Neural cell (in vitro differentiated cells): ENCODE data around the gene ALDH1B1. TPM values are rescaled to one million over a fixed set of nuclear protein-coding genes. Genes with fewer than 3 reads are reported as not detected.

Experiments used
- H2AFZ ChIP-seq: fragments of 200-600, 300-800 bp; sonication (generic), shearing (Covaris generic); 2 replicates; pipeline ENCODE4 v1.6.0; 2014; ENCODE audit warnings: low read depth, mild to moderate bottlenecking, antibody characterized with exemption, low read length, moderate library complexity
- H3F3A ChIP-seq: fragments of 200-600 bp; shearing (Covaris generic); 2 replicates; pipeline ENCODE4 v1.6.1; 2016; ENCODE audit warnings: mild to moderate bottlenecking, moderate library complexity, mixed read lengths, antibody characterized with exemption, low read length; ENCODE audit not compliant: insufficient read depth, poor library complexity, severe bottlenecking
- H3K27ac ChIP-seq: fragments of 200-600, 300-800 bp; sonication (generic), shearing (Covaris generic); 2 replicates; pipeline ENCODE4 v1.5.1; 2014; ENCODE audit warnings: mild to moderate bottlenecking, low read length, moderate library complexity
- H3K27me3 ChIP-seq: fragments of 300-800, 200-600 bp; sonication (generic), shearing (Covaris generic); 2 replicates; pipeline ENCODE4 v1.6.0; 2014; ENCODE audit warnings: mild to moderate bottlenecking, low read depth, low read length, moderate library complexity; ENCODE audit not compliant: insufficient read depth
- H3K36me3 ChIP-seq: fragments of 300-800, 200-600 bp; sonication (generic), shearing (Covaris generic); 2 replicates; pipeline ENCODE4 v1.5.1; 2014; ENCODE audit warnings: mild to moderate bottlenecking, antibody characterized with exemption, low read length, moderate library complexity; ENCODE audit not compliant: insufficient read depth
- H3K4me2 ChIP-seq: fragments of 300-800, 200-600 bp; sonication (generic), shearing (Covaris generic); 2 replicates; pipeline ENCODE4 v1.6.0; 2014; ENCODE audit warnings: mild to moderate bottlenecking, low read length
- H3K4me3 ChIP-seq: fragments of 300-800, 200-600 bp; sonication (generic), shearing (Covaris generic); 2 replicates; pipeline ENCODE4 v1.5.1; 2014; ENCODE audit warnings: mild to moderate bottlenecking, low read length, moderate library complexity
- H3K79me2 ChIP-seq: fragments of 200-600 bp; shearing (Covaris generic); replicated peaks from 2 replicates; pipeline ENCODE4 v1.6.0; 2014; ENCODE audit warnings: mild to moderate bottlenecking, low read length, moderate library complexity; ENCODE audit not compliant: insufficient read depth
- H3K9ac ChIP-seq: fragments of 300-800, 200-600 bp; sonication (generic), shearing (Covaris generic); 2 replicates; pipeline ENCODE4 v1.6.1; 2016; ENCODE audit warnings: mild to moderate bottlenecking, low read length, mixed read lengths
- H3K9me2 ChIP-seq: fragments of 200-600 bp; shearing (Covaris generic); 2 replicates; pipeline ENCODE4 v1.6.1; 2016; ENCODE audit warnings: mild to moderate bottlenecking, low read length, mixed read lengths; ENCODE audit not compliant: insufficient read depth
- H3K9me3 ChIP-seq: fragments of 200-600, 300-800 bp; sonication (generic), shearing (Covaris generic); 2 replicates; pipeline ENCODE4 v1.6.1; 2016; ENCODE audit warnings: mild to moderate bottlenecking, mixed run types, low read length, moderate library complexity, mixed read lengths
- H4K20me1 ChIP-seq: fragments of 200-600 bp; shearing (Covaris generic); 2 replicates; pipeline ENCODE4 v1.6.1; 2016; ENCODE audit warnings: mild to moderate bottlenecking, mixed run types; ENCODE audit not compliant: insufficient read depth
- EP300 ChIP-seq: fragments of 450-650 bp; conservative IDR thresholded peaks from 2 replicates; pipeline ENCODE4 v1.6.1; 2014; ENCODE audit warnings: antibody characterized with exemption, mild to moderate bottlenecking, moderate library complexity; ENCODE audit not compliant: poor library complexity, severe bottlenecking
- EZH2 ChIP-seq: fragments of 200-600, 300-800 bp; shearing (Covaris generic), sonication (generic); IDR thresholded peaks from 2 replicates; pipeline ENCODE4 v1.6.1; 2014; ENCODE audit warnings: antibody characterized with exemption, low read length, borderline replicate concordance, mild to moderate bottlenecking; ENCODE audit not compliant: insufficient read depth, poor library complexity, severe bottlenecking
- MXI1 ChIP-seq: fragments of 450-650 bp; conservative IDR thresholded peaks from 2 replicates; pipeline ENCODE4 v1.6.1; 2014; ENCODE audit warnings: antibody characterized with exemption, mild to moderate bottlenecking; ENCODE audit not compliant: poor library complexity, severe bottlenecking
- POLR2AphosphoS5 ChIP-seq: IDR thresholded peaks from 2 replicates; pipeline ENCODE4 v1.6.1; 2012
- RAD21 ChIP-seq: fragments of 450-650 bp; conservative IDR thresholded peaks from 2 replicates; pipeline ENCODE4 v1.6.1; 2014; ENCODE audit warnings: antibody characterized with exemption, mild to moderate bottlenecking, moderate library complexity
- SMC3 ChIP-seq: fragments of 450-650 bp; conservative IDR thresholded peaks from 2 replicates; pipeline ENCODE4 v1.6.1; 2014; ENCODE audit warnings: antibody characterized with exemption, mild to moderate bottlenecking, moderate library complexity; ENCODE audit not compliant: poor library complexity
- TAF1 ChIP-seq: IDR thresholded peaks from 2 replicates; pipeline ENCODE4 v1.6.1; 2012; ENCODE audit warnings: low read depth
- polyA plus RNA-seq: library from polyadenylated mRNA; depleted of rRNA; stranded (reverse); fragments of >200 nt; gene quantifications from 2 replicates; pipeline ENCODE4 v1.2.3, GENCODE V29; 2014
- TF ChIP-seq, protein P1 (sequence below): fragments of 450-650 bp; IDR thresholded peaks from 2 replicates; pipeline ENCODE4 v1.5.1; 2014; ENCODE audit warnings: antibody characterized with exemption, mild to moderate bottlenecking, moderate library complexity; ENCODE audit not compliant: poor library complexity, severe bottlenecking
- TF ChIP-seq, protein P2 (sequence below): IDR thresholded peaks from 2 replicates; pipeline ENCODE4 v1.6.1; 2012; ENCODE audit warnings: borderline replicate concordance

ALDH1B1 gene
- polyA plus RNA-seq, 1 donor from 2014 or later: 6.6 TPM

DNA sequence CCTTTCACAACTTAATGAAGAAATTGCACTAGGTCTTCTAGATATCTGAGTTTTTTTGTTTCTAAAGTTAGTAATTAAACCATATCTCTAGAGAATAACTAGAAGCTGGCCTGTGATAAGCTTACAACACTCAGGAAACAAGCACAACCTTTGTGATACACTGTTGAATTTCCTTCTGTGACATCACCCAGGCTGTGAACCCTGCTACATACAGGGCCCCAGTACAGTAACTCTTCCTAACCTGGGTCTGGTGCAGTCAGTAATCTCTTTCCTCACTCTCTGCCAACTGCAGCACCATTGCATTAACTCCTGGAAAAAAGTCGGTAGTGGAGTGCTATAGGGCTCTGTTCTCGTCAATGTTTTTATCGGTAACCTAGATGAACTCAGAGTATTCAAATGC lies 42.4 kb downstream of the ALDH1B1 start:
- Histone ChIP-seq H3K4me3 (no peak overlapping the region), H3K79me2 (no peaks in the 10 kb centered on the region), H3K27ac (no peak overlapping the region)

DNA sequence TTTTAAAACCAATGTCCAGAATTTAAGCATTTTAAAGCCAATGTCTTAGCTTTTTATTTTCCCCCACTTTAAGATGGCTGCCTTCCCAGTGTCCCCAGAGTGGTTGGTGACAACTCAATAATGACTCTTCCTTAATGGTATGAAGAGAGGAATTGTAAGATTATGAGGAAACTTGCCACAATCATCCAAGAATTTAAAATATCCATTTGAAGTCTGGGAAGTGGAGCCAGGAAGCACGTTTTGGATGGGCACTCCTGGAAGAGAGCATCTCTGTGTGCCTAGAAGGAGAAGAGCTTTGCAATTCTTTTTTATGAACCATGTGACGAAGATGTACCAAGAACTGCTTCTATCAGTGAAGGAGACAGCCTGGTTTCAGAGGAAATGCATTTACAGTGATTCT lies 43.0 kb downstream of the ALDH1B1 start:
- Histone ChIP-seq H3F3A (no peaks in the 10 kb centered on the region), H3K9me3 (no peaks in the 10 kb centered on the region), H3K27ac (no peak overlapping the region), H3K4me2 (no peak overlapping the region), H3K9me2 (no peaks in the 10 kb centered on the region), H3K9ac (no peak overlapping the region), H2AFZ (no peak overlapping the region), H3K4me3 (no peak overlapping the region), H3K36me3 (no peaks in the 10 kb centered on the region), H3K79me2 (no peaks in the 10 kb centered on the region), H4K20me1 (no peaks in the 10 kb centered on the region), H3K27me3 (no peaks in the 10 kb centered on the region)
- no peak for TF ChIP-seq SMC3
- TF ChIP-seq TAF1: no peak
- TF ChIP-seq, protein P1, sequence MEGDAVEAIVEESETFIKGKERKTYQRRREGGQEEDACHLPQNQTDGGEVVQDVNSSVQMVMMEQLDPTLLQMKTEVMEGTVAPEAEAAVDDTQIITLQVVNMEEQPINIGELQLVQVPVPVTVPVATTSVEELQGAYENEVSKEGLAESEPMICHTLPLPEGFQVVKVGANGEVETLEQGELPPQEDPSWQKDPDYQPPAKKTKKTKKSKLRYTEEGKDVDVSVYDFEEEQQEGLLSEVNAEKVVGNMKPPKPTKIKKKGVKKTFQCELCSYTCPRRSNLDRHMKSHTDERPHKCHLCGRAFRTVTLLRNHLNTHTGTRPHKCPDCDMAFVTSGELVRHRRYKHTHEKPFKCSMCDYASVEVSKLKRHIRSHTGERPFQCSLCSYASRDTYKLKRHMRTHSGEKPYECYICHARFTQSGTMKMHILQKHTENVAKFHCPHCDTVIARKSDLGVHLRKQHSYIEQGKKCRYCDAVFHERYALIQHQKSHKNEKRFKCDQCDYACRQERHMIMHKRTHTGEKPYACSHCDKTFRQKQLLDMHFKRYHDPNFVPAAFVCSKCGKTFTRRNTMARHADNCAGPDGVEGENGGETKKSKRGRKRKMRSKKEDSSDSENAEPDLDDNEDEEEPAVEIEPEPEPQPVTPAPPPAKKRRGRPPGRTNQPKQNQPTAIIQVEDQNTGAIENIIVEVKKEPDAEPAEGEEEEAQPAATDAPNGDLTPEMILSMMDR: no peak
- no peak for TF ChIP-seq MXI1
- TF ChIP-seq POLR2AphosphoS5: no peak
- TF ChIP-seq EZH2: no peak
- TF ChIP-seq, protein P2, sequence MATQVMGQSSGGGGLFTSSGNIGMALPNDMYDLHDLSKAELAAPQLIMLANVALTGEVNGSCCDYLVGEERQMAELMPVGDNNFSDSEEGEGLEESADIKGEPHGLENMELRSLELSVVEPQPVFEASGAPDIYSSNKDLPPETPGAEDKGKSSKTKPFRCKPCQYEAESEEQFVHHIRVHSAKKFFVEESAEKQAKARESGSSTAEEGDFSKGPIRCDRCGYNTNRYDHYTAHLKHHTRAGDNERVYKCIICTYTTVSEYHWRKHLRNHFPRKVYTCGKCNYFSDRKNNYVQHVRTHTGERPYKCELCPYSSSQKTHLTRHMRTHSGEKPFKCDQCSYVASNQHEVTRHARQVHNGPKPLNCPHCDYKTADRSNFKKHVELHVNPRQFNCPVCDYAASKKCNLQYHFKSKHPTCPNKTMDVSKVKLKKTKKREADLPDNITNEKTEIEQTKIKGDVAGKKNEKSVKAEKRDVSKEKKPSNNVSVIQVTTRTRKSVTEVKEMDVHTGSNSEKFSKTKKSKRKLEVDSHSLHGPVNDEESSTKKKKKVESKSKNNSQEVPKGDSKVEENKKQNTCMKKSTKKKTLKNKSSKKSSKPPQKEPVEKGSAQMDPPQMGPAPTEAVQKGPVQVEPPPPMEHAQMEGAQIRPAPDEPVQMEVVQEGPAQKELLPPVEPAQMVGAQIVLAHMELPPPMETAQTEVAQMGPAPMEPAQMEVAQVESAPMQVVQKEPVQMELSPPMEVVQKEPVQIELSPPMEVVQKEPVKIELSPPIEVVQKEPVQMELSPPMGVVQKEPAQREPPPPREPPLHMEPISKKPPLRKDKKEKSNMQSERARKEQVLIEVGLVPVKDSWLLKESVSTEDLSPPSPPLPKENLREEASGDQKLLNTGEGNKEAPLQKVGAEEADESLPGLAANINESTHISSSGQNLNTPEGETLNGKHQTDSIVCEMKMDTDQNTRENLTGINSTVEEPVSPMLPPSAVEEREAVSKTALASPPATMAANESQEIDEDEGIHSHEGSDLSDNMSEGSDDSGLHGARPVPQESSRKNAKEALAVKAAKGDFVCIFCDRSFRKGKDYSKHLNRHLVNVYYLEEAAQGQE: no peak
- TF ChIP-seq RAD21: no peak
- no peak for TF ChIP-seq EP300

More for the DNA sequence above, 42.4 kb downstream of the ALDH1B1 start:
- Histone ChIP-seq H3K27me3 (no peaks in the 10 kb centered on the region), H4K20me1 (no peaks in the 10 kb centered on the region), H3K9me3 (no peaks in the 10 kb centered on the region), H2AFZ (no peak overlapping the region), H3K9me2 (no peaks in the 10 kb centered on the region), H3K36me3 (no peaks in the 10 kb centered on the region), H3K9ac (no peak overlapping the region), H3F3A (no peaks in the 10 kb centered on the region), H3K4me2 (no peak overlapping the region)
- TF ChIP-seq SMC3 (no peak), EZH2 (no peak), EP300 (no peak), POLR2AphosphoS5 (no peak), RAD21 (no peak), TAF1 (no peak), MXI1 (no peak)
- TF ChIP-seq, protein P2: no peak
- TF ChIP-seq, protein P1: no peak
